Amniotic stem cell (primary cell): ENCODE data around the gene IRF9.
A peak's percentile ranks its signal among the peaks of the same experiment; 100 is the strongest.

Source experiments
- DNase-seq: peaks from one replicate; lab custom pipeline; 2025; lab: John Stamatoyannopoulos, UW

The IRF9 gene, protein sequence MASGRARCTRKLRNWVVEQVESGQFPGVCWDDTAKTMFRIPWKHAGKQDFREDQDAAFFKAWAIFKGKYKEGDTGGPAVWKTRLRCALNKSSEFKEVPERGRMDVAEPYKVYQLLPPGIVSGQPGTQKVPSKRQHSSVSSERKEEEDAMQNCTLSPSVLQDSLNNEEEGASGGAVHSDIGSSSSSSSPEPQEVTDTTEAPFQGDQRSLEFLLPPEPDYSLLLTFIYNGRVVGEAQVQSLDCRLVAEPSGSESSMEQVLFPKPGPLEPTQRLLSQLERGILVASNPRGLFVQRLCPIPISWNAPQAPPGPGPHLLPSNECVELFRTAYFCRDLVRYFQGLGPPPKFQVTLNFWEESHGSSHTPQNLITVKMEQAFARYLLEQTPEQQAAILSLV

DNA sequence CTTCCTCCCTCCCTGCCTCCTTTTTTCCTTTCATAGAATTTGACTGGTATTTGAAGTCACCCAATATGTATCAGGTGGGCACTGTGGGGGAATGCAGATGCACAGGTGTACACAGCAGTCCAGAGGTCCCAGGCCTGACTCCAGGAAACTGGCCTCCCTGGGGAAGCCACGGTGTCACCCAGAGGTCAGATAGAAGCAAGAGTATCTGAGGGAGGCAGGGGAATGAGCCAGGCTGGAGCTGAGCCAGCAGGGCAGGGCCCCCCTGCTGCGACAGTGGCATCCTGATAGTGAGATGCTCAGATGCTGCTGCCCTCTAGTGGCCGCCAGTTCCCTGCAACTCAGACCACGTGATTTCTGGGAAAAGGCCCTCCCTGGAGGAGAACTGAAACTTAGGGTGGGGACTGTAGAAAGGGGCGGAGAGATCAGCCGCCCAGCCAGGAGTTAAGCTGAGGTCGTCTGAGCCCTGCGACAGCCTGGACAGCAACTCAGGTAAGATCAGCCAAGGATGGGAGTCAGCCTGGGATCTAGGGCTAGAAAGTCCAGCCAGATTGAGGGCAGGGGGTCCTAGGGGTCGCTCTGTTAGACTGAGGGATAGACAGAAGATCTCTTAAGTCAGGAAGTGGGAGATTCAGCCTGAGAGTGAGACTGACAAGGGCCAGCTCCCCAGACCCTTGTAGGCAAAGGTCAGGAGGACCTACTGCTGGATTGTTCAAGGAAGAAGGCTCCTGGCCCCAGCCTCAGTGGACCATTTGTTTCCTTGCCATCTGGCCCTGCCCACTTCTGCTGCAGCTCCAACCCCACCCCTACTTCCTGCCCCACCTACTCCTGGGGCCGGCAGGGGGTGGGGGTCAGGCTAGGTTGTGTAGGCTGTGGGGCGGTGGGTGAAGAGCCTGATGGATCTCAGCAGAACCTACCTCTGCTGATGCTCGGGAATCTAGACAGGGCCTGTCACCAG is at the start of gene IRF9:
Gene IRF9 (plus strand): TSS at position 416 of the 955 bp plus-strand sequence. CDS start 880 bp downstream, outside the sequence.
- peak; percentile 92 for DNase-seq

DNA sequence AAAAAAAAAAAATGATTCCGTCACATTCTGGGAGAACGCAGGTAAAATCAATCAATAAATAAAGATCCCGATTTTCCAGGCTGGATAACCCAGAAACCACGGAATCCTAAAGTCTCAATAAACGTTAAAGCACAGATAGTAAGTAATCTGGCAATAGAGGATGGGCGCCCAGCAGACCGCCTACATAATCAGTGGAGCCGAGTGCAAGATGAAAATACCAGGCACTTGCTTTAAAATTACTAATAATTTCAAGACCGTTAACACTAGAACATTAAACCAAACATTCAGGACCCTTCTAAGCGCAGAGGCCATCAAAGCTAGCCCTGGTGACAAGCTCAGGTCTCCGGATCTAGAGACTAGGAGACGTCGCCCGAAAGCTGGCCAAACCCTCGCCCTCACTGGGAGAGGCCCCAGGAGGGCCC is 47.7 kb upstream of the IRF9 start:
- DNase-seq, result no peak

DNA sequence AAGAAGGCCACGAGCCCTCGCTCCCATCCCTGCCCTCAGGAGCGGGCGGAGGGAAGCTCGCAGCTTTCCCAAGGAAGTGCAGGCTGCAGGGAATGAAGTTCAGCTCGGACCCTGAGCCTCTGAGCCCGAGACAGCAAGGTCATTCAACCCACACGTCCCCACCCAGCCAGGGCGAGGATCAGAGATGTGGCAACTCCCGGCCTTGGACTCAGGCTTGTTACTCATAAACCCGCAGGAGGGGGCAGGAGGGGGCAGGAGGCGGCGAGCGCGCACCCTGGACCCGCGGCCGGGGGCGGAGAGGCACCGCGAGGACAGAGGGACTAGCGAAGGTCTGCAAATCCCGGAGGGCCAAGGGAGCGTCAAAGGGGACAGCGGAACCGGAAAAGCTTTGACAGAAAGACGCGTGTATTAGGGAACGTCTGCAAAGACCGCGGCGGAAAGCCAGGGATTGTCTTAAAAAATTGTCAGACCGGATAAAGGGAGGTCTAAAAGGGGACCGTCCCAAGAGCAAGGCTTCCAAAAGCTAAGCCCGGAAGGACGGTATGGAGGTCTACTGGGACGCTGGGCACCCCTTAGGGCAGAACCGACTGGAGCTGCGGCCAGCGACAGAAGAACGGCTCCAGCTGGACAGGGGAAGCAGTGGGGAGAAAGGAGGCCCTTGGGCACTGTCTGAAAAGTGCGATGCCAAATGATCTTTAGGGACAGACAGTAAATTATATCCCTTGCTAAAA is 47.1 kb upstream of the IRF9 start:
- peak; percentile 85 for DNase-seq

DNA sequence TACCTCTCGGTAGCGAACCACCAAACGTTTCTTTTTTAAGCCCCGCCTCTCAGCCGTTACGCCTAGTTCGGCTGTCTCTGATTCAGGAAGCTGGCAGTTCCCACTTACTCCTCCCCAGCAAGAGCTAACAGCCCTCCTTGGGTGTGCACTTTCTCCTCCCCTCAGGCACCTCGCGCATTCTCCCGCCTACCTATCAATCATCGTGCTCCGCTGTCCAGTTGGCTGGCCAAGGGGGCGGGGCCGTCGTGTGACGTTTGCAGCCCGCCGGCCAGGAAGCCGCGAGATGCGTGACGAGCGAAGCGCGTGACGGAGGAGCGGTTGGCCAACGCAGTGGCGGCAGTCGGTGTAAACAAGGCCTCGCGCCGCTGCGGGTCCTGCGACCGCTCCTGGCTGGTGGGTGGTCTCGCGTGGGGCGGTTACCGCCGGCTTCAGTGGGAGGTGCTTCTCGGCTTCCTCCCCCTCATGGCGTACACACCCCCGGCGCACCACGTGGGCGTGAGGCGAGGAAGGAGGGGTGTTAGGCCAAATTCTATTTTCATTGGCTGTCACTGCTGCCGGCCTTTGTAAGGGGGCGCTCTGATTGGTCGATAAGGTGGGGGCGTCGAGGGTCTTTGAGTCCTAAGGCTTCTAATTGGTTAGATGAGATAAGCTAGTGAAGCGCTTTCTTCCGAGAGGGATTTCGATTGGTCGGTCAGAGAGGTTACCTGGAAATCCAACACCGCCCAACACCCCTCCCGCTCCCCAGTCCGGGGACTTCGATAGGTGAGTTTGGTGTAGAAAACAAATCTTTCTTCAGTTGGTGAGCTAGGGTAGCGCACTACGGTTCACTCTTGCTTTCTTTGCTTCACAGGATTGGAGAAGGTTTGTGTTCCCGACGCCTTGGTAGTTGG is 46.3 kb upstream of the IRF9 start, which contains the start of the genes DCAF11 and NRL:
Gene DCAF11 (plus strand): TSS at position 246 of the 890 bp plus-strand sequence. CDS start 818 bp downstream, outside the sequence.
Gene NRL (minus strand): TSS at position 418 of the 890 bp plus-strand sequence. CDS start 32,101 bp downstream, outside the sequence.
- DNase-seq, result peak; percentile 98

DNA sequence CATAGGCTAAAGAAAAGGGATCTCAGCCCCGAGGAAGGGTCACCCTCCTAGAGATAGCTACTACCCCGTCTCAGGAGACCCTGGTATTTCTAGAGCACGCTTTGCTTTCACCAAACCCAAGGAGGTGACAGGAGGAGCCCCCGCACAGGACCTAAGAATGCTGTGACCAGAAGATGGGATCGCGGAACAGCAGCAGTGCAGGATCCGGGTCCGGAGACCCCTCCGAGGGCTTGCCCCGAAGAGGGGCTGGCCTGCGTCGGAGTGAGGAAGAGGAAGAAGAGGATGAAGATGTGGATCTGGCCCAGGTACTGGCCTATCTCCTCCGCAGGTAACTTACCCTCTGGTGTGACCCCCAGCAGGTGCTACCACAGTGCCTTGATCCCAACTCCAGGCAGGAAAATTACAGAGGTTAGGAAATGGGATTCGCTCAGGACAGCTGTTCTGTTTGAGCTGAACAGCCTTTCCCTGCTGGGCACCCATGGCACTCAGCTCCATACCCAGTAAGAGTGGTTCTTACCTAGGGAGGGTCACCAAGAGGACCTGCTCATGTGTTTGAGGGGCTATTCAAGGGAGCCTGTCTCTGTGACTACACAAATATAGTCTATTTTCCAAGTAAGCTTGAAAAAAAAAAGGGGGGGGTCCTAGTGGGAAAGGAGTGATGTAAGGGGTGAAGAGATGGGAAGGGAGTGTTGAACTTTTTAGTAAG is 45.5 kb upstream of the IRF9 start:
- DNase-seq, result no peak

DNA sequence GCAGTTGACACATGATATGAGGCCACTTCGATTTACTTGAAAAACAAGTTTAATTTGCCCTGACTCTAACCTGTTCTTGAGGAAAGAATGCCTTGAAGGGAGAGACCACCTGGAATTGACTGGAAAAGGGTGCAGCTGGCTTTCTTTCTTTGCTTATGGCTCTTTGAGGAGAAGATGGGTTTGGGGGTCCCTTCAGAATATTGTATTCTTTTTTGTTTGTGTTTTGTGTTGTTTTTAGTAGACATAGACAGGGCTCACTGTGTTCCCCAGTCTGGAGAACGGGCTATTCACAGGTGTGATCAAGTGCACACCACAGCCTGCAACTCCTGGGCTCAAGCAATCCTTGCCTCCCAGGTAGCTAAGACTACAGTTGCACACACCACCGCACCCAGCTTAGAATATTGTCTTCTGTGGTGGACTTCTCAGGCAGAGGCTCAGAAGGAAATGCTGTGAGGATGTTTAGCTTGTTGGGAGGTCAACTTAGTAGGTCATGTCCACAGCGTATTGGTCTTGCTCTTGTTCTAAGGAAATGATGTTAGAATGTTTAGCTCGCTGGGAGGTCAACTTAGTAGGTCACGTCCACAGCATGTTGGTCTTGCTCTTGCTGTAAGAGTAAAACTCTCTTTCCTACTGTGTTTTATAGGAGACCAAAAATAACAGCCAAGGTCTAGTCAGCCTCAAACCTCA is 44.8 kb upstream of the IRF9 start:
- DNase-seq, result no peak

DNA sequence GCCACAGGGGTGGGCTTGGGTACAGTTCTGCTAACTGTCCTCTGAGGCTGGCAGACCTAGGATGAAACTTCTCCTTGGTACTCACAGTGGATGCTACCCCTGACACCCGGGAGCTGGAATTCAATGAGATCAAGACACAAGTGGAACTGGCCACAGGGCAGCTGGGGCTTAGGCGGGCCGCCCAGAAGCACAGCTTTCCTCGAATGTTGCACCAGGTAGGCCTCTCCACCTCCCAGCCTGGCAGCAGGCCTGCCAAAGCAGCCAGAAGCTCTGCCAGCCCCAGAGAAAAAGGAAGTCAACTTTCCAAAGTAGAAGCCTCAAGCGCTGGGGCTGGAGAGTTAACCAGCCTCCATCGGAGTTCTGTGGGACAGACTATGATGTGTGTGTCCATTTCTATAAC is 43.9 kb upstream of the IRF9 start:
- DNase-seq, result no peak

DNA sequence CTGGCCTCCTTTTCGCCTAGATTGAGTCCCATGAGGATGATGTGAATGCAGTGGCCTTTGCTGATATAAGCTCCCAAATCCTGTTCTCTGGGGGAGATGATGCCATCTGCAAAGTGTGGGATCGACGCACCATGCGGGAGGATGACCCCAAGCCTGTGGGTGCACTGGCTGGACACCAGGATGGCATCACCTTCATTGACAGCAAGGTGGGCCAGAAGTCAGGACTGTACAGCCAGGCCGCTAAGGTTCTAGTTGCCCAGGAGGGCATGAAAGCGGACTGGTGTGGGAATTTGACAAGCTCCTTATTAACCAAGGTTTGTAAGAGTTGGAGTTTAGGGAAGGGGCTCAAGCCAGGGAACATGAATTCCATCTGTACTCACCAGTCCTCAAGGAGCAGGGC is 41.4 kb upstream of the IRF9 start:
- DNase-seq, result no peak

DNA sequence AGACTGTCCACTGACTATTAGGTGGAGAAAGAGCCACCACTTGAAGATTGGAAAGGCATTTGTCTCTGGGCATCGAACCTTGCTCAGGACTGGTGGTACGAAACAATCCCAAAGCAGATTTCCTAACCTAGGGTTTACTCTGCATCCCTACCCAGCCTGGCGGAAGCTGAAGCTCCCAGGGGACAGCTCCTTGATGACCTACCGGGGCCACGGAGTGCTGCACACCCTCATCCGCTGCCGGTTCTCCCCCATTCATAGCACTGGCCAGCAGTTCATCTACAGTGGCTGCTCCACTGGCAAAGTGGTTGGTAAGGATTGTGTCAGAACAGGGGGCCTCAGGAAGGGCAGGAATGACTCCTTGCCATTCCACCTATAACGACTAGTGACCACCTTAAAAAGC is 39.9 kb upstream of the IRF9 start:
- no peak for DNase-seq

DNA sequence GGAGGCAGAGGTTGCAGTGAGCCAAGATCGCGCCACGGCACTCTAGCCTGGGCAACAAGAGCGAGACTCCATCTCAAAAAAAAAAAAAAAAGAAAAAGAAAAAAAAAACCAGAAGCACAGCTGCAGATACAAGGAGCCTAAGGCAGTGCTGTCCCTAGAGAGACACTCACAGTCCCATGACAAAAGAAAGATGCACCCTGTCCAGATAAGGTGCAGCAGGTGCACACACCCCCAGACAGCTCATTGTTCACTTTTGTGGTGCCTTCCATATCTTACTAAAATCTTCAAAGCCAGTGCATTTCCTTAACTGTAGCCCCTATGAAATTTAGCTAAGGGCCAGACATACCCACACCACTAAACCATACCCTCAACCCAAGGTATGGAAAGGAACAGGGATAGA is 38.6 kb upstream of the IRF9 start:
- no peak for DNase-seq

DNA sequence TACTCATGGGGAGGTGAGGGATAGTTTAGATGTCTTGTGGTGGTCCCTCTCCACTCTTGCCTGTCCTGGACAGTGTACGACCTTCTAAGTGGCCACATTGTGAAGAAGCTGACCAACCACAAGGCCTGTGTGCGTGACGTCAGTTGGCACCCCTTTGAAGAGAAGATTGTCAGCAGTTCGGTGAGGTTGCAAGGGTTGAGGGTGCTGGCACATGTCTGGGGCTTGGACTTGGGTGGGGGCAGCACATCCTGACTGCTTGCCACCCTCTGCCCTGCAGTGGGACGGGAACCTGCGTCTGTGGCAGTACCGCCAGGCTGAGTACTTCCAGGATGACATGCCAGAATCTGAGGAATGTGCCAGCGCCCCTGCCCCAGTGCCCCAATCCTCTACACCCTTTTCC is 38.2 kb upstream of the IRF9 start:
- no peak for DNase-seq

DNA sequence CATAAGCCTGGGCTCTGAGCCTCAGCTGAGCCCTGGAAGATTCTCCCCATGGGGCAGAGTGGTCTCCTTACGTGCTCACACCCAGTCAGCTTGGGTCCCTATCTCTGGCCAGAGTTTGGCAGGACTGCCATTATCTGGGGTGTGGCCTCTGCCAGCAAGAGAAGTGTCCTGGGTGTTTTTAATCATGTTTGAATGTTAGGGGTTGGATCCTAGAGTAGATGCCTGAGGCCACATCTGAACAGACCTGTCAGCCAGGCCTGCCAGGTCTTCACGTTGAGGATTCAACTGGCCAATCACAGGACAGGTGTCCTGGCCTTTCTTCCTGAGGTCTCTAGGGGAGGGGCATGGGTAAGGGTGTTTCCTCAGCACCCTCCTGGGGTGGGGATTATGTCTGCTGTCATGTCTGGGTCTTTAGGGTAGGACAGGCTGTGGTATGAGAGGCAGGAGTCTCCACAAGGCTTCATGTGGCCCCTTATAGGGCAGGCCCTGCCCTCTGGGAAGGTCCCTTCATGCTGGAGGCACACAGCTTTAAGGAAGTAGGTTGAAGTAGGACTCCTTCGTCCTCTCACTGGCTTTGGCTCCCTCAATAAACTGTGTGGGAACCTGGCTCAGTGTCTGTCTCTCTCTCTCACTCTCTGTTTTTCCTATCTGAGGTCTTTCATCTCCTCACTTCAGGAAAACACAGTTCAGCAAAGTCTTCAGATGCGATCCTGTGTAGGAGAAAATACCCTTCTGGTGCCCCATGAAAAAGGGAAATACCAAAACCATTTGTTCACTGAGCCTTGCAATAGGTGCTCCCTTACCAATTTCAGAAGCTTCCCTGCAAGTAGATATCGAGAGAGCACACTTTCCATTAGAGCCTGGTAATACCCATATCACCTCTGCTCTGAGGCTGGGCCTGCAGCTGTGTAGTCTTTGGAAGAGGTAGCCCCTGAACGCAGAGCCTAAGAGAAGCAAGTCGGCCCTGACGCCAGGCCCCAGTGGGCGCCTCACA is 37.3 kb upstream of the IRF9 start:
- no peak for DNase-seq

DNA sequence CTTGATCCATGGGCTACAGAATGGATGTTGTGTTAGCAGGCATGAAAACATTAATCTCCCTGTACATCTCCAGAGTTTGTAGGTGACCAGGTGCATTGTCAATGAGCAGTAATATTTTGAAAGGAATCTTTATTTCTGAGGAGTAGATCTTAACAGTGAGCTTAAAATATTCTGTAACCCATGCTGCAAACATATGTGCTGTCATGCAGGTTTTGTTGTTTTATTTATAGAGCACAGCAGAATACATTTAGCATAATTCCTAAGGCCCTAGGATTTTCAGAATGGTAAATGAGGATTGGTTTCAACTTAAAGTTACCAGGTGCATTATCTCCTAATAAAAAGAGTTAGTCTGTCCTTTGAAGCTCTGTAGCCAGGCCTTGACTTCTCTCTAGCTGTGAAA is 34.1 kb upstream of the IRF9 start:
- DNase-seq, result no peak

DNA sequence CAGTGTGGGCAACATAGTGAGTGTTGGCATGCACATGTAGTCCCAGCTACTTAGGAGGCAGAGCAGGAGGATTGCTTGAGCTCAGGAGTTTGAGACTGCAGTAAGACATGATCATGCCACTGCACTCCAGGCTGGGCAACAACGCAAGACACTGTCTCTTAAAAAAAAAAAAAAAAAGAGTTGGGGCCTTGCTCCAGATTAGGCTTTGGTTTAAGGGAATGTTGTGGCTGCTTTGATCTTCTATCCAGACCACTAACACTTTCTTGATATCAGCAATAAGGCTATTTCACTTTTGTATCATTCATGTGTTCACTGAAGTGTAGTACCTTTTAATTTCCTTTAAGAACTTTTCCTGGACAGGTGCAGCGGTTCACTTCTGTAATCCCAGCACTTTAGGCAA is 33.4 kb upstream of the IRF9 start:
- DNase-seq, result no peak

DNA sequence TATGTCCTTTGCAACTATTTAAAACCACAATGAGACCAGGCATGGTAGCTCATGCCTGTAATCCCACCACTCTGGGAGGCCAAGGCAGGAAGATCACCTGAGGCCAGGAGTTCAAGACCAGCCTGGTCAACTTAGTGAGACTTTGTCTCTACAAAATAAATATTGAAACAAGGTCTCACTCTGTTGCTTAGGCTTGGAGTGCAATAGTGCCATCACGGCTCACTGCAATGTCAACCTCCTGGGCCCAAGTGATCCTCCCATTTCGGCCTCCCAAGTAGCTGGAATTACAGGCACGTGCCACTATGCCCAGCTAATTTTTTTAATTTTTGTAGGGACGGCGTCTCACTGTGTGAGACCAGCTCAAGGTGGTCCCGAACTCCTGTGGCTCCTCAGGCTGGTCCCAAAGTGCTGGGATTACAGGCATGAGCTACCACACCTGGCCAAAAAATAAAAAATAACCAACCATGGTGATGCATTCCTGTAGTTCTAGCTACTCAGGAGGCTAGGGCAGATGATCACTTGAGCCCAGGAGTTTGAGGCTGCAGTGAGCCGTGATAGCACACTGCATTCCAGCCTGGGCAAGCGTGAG is 31.6 kb upstream of the IRF9 start:
- DNase-seq, result no peak

DNA sequence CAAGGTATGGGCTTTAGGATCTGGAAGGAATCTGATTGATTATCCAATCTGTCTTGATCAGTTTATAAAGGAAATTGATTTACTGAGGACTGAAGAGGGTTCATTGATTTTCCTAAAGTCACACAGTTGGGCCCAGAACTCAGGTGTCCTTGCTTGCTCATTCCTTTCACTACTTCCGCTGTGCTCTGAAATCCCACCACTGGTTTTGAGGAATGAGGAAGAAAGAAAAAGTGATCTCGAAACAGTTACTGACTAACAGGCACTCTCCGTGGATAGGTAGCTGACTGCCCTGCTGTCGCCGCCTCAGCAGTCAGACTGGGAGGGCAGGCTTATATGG is 30.7 kb upstream of the IRF9 start, which contains the start of gene FITM1:
Gene FITM1 (plus strand): TSS at position 280 of the 337 bp plus-strand sequence. CDS start 905 bp downstream, outside the sequence.
- no peak for DNase-seq

DNA sequence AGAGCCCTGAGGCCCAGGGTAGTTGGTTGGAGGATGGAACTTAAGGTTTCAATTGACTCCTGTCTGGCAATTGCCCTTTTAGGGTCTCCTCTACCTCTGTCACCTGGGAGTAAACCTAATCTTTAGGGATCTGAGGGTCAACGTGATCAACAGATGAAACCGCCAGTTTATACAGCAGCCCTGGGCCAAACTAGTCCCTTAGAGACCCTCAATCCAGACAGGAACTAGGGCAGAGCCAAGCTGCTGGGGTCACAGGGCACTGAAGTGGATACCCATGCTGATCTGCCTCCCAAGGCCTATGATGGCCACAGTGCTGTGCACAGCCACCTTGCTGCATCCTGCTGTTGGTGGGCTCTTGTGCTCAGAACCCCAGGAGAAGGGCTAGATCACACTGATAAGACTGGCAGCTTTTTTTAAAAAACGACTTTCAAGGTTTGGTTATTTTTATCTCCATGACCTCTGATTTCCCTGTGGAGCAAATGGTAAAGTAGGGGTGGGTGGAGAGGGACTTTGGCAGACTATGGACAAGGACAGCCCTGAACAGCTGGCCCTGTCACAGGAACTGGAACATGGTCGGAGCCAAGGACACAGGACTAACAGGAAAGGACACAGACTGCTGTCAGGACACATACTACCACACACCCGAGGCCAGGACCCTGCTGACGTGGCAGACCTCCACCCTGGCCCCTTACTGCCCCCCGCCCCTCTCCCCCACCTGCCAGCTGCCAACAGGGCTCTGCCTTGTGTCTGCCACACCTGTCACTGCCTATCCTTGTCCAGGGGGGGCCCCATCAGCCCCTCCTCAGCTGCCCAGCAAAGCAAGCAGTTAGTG is 30.1 kb upstream of the IRF9 start:
- no peak for DNase-seq
